Hematopoietic multipotent progenitor cell treated with erythropoietin and hydrocortisone succinate and interleukin-3 and kit ligand, for 8 days (in vitro differentiated cells): ENCODE measurements around the gene HOXA7.

Experiments used
- DNase-seq: peaks from one replicate; pipeline ENCODE4 v3.0.0-alpha.2; 2015

HOXA7 gene

DNA sequence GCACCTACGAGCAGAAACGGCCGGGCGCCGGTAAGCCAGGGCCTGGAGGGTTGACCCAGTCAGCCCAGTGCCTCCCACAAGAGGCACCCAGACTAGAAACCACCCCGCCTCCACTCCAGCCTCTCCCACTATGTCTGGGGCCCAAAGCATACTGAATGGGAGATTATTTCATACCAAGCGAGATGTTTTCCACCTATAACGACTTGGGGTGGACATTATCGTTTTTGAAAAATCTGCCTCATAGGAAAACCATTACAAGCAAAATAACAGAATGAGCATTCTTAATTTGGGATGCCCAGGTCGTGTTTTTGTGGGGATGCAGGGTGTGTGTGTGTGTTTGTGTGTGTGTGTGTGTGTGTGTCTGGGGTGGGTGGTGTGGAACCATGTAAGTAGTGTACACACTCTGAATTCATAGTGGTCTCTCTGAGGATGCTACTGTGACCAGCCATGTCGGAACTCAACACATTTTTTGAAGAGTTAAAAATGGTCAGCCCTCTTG lies 10.5 kb downstream of the HOXA7 start:
- no peak for DNase-seq

DNA sequence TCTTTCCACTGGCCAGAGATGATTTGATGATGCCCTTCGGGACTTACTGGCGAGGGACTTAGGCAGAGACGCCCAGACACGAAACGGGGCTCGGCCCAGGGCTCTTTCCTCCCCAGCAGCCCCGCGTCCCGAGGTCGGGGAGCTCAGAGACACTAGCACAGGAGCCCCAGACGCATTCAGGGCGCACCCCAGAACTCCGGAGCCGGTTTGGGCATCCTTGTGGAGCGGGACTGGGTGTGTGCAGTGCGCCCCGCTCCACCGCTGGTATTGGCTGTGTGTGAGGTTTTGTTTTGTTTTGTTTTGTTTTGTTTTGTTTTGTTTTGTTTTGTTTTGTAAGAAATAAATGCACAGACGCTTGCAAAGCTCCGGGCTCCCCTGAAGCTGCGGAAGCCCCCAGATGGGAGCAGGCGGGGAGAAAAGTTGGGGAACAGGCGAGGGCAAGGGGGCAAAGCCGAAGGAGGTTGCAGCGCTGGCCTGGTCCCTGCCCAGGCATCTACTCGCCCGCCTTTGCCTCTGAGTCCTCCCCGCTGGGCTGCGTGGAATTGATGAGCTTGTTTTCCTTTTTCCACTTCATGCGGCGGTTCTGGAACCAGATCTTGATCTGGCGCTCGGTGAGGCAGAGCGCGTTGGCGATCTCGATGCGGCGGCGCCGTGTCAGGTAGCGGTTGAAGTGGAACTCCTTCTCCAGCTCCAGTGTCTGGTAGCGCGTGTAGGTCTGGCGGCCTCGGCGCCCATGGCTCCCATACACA lies 11.1 kb downstream of the HOXA7 start:
- no peak for DNase-seq

DNA sequence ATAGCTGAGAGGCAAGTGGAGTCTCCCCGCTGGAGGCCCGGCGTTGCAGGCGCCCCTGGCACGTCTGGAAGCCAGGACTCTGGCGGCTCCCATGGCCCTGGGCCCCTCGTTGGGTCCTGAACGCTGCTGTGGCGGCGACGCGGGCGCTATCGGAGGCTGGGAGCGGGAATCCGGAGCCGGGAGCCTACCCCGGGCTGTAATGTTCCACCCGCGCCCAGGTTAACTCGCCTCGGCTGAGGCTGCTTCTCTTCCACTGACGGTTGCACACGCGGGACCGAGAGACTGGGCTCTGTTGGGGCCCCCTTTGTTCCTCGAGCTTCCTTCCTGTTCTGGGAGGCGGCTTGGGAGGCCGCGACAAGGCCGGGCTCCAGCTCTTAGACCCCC lies 11.7 kb downstream of the HOXA7 start:
- no peak for DNase-seq

DNA sequence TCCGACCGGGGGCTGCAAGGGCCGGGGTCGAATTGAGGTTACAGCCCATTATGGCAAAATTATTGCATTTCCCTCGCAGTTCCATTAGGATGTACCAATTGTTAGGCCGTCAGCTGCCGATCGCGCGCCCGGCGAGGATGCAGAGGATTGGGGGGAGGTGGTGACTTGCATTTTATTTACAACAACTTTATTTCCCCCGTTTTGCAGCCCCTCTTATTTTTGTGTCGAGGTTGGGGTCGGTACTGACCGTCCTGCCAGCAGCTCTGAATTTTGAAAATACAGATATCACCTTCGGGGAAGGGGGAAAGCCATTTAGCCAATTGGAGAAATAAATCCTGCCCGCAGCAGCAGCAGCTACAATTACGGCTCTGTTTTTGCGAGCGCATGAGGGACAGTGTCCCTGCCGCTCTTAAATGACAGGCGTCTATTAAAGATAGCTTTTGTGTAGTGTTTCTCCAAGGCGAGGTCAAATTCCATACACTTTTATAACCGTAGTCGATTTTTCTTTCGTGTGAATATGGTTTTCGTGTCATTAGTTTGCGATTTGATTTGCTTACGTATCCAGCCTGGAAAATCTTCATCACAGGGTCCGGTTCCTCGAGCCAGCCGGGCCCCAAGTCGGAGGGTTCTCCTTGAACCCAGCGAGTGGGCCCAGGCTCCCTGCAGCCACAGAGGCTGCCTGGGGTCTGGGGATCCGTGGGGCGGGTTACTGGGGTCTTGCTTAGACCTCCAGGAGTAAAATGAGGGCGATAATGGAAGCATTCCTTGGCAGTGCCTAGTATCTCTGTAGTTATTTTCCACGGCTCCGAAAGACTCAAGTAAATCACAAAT lies 12.3 kb downstream of the HOXA7 start:
- DNase-seq = no peak

DNA sequence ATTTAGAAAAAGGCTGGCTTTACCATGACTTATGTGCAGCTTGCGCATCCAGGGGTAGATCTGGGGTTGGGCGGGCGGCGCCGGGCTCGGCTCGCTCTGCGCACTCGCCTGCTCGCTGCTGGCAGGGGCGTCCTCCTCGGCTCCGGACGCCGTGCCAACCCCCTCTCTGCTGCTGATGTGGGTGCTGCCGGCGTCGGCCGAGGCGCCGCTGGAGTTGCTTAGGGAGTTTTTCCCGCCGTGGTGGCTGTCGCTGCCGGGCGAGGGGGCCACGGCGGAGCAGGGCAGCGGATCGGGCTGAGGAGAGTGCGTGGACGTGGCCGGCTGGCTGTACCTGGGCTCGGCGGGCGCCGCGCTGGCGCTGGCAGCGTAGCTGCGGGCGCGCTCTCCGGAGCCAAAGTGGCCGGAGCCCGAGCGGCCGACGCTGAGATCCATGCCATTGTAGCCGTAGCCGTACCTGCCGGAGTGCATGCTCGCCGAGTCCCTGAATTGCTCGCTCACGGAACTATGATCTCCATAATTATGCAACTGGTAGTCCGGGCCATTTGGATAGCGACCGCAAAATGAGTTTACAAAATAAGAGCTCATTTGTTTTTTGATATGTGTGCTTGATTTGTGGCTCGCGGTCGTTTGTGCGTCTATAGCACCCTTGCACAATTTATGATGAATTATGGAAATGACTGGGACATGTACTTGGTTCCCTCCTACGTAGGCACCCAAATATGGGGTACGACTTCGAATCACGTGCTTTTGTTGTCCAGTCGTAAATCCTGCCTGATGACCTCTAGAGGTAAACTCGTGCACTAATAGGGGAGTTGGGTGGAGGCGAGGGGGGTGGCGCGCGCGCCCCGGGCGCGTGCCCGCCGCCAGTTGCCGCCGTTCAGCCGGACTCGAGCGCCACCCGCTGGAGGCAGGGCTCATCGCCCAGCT lies 13.2 kb downstream of the HOXA7 start, which contains the start of gene HOXA5:
TSS of gene HOXA5 (minus strand) at position 659 of the 927 bp plus-strand sequence. CDS start at position 585, 74 bp downstream.
- peak; percentile 66 for DNase-seq

DNA sequence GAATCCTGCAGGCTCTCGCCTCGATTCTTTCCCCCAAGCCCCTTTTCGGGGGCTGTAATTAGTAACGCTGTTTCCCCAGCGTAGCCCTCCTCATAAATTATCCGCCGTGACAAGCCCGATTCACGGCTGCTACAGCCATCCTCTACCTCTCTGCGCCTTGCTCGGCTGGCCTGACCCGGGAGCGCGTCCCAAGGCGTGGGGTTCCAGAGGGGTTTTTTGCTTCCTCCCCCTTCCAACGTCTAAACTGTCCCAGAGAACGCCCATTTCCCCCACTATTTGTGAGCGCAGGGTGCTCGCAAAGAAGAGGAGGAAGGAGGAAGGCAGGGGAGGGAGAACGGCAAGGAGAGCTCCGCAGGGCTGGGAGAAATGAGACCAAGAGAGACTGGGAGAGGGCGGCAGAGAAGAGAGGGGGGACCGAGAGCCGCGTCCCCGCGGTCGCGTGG lies 13.9 kb downstream of the HOXA7 start:
- DNase-seq = no peak

DNA sequence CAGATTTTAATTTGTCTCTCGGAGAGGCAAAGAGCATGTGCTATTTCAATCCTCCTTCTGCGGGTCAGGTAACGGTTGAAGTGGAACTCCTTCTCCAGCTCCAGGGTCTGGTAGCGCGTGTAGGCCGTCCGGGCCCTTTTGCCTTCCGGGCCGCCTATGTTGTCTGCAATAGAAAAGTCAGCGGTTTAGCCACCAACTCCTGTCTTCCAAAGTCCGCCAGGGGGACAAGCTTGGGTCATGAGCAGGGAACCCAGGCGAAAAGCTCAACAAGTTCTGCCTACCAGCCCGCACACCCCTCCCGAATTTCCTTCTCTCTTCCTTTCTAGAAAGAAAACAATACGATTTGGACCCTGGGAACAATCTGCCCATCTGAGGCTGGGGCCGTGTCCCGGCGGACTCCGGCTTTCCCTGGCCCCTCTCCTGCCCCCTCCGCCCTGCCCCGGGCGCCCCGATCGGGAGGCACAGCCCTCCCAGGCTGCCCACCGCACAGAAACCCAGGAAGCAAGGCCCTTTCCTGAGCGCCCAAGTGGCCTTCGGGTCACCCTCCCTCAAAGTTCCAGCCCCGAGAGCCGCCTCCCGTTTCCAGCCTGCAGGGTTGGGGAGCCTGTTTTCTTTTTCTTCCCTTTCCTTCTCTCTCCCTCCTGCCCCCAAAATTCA lies 14.4 kb downstream of the HOXA7 start:
- no peak for DNase-seq

DNA sequence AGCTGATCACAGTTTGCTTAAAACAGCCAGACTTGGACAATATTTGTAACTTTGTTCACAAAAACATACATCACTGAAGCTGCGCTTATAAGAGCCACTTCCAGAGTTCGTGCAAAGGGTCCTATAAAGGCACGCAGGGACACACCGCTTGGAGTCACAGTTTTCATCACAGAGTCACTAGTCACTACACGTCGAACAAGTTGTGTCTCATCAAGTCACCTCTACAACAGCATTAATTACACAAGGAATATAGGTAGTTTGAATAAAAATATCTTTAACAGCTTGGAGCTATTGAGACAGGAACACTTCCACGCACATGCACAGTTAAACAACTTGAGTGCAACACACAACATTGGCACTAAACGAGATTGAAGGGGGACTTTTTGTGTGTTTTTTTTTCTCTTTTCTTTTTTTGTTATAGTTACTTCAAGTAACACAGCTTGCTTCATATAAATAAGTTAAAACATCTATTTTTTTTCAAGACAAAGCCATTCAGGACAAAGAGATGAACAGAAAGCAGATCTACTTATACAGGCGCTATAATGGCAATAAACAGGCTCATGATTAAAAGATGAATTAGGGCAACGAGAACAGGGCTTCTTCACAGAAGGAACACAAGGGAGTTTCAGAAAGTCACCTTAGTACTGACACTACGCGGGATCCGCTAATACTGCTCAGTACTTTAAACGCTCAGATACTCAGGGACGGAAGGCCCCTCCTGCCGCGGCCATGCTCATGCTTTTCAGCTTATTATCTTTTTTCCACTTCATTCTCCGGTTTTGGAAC lies 15.1 kb downstream of the HOXA7 start:
- DNase-seq = no peak

DNA sequence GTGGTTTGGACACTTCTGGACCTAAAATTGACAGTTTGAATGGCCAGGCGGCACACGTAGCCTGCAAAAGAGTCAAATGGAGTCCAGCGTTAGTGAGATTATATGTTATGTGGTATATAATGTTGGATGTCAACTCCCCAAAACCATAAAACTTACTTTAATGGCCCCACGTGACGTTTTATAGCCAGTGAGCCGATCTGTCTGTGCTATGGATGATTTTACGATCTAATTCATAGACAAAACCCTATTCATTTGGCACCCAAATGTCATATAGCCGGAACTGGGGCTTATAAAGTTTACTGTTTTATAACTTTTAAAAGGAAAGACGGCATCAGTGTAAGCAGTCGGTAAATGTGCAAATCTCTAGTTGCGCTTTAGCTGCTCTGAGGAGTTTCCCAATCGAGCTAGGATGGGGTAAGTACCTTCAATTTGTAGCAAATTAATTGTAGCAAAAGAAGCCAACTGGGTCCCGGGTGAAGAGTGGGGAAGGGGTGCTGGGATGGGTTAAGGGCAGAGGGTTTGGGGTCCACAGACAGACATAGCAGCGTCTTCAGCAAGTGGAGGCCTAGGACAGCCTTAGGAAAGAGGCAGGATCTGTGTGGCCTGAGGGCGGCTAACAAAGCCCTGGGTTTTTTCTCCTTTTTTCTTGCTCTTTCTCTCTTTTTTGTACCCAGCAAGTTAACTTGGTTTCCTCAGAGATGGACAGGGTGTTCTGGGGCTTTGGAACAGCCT lies 16.2 kb downstream of the HOXA7 start:
- DNase-seq = no peak

DNA sequence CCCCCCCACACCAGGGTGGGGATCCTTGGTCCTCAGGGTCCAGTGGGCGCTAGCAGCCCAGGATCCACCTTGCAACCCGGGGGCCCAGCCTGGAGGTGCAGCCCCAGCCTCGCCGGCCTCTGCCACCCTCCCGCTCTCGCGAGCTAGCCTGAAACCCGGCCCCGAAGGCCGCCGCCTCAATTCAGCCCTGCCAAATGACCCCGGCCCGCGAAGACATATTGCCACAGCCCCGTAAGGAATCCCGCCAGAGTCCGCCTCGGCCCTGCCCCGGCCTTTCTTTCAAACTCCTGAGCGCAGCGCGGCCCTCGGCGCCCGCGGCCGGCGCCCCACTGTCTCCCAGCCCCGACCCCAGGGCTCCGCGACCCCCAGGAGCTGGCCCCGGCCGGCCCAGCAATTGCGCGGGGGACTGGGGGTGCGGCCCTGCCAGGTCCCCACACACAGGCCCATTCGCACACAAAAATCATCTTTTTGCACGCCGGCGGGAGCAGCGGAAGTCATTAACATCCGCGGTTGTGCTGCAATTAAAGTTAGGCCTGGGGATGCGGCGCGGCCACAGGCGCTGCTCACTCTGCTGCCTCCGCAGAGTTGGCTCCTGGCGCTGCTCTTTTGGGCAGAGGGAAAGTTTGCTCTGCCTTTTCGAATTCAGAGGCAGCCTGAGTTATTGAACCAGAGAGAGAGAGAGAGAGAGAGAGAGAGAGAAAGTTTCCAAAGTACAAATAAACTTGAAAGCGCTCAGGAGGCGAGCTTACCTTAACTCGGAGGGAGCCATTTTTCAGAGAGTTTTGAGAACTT lies 16.9 kb downstream of the HOXA7 start:
- DNase-seq = no peak

DNA sequence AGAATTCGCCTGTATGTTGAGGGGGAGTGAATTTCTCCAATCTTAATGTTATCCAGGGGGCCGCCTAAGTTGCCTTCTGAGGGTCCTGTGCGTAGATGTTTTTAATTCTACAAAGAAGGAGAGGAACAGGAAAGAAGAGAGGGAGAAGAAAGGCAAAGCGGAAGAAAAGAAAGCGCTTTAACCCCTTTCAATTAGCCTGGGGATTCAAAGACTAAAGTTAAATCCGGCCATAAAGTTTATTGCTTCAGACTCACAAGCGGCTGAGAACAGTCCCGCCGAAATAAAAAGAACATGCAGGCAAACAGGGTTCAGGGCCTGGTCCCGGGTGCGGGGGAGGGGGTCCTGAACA lies 17.5 kb downstream of the HOXA7 start:
- no peak for DNase-seq

DNA sequence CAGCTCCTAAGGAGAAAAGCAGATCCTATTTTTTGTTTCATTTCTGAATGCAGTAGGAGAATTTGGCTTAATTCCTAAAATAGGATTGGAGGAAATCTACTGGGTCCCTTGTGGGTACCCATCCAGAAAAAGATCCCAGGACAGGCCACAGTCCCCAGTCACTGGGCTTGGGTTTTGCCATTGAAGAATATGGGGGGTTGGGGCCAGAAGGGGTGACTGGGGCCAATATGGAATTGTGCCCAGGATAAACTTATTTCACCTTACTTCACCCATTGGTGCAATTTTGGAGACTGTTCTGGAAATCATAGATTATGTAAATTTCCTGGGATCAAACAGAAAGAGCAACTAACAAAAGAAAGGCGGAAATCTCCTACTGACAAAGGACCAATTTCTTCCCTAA lies 18.0 kb downstream of the HOXA7 start:
- no peak for DNase-seq

DNA sequence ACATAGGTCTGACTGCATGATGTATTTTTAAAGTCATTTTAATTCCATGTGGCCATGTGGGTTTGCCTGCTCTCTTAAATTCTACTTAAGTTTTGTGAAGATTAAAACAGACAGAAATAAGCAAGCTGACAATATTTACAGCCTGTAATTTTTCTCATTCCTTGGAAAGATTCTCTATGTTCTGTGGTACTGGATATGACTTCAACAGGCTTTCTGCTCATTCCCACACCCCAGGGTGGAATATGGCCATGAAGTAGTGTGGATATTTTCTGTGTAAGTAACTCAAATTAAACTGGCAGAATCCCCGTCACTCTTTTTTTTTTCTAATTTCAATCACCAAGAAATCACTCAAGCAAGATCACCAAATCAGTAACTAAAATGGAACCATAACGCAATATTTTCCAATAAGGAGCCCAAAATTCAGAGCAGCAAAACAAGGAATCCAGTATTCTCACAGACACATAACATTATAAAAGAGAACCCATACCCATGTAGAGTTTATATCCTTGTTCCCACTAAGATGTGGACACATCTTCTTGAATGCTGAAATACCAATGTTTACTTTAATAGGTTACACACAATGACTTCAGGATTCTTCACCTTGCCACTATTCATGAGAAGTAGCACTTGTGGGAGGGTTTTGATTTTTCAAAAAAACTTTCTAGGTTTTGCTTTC lies 18.7 kb downstream of the HOXA7 start:
- DNase-seq = no peak

DNA sequence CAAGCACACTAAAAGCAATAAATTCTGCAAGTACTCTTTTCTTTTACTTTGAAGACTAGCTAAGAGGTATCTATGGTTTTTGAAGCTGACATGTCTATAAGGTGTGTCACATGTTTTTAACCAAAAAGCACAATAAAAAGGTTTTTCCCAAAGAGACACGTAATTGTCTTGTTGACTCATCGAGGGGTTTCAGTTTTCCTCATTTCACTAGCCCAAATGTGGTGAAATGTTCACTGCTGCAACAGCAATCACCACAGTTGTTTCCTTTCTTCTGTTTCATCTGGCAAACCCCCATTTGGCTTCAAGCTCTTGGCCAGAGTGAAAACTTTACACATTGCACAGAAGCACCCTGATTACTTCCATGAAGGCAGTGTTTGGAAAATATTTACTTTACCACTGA lies 22.1 kb downstream of the HOXA7 start:
- DNase-seq = no peak

DNA sequence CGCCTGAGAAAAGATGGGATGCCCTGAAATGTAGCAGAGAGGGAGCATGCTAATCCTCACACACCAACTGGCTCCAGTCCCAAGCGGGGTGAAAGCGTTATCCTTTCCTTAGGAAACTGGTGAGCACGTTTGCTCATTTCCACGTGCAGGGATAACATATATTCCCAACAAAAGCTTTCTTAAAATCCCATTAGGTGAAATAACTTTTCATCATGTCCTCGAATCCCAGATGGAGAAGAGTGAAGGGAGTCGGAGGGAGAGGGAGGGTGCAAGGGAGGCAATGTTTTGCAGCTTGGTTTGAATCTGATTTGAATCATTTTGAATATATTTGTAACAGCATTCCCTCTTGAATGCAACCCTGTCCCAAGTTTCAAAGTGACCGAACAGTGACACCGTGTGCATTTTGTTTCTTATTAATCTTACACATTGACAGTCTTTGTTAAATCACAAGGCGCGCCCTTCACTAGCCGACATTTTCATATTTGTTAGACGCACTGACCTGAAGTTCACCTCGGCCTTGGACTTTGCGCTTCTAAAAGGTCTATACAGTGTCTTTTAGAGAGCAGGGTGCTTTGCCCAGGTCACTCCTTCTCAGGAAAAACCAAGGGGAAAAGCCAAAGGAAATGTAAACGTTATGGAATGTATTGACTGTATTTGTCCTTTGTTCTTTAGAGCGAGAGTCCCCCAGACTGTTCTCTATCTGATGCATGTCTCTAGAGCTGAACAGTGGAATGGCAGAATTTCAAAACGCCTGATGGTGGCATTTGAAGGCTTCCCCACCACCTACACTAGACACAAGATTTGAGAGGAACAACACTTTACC lies 22.9 kb downstream of the HOXA7 start:
- DNase-seq = no peak

DNA sequence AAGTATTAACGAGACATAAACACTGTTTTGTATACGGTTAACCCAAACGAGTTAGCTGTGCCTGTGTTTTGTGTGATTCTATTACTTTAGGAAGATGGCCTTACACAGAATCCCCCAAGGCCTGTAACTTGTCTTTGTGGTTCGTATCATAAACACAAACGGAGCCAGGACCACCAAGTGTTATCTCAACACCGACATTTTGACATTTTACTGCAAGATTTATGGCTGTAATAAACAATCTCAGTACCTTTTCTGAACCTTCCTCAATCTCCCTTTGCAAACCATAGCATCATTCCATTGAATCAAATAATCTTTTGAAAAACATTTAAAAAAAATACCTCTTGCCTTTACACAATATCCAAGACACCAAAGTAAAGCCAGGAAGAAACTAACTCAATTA lies 23.5 kb downstream of the HOXA7 start:
- no peak for DNase-seq

DNA sequence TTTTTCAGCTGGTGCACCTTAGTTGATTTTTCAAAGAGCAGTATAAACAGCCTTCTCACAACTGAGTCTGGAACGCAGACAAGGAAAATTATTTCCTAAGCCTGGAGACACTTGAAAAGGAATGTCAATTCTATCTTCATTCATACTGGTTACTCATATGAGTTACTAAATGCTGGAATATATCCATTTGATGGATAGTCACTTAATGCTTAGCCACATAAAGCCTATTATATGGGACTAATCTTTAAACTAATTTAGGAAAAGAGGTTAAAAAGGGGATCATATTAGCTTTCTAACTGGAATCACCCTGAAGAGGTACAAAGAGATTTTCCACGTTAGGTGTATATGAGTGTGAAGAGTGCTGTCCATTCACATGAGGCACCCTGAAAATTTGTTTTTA lies 24.3 kb downstream of the HOXA7 start:
- DNase-seq = no peak

DNA sequence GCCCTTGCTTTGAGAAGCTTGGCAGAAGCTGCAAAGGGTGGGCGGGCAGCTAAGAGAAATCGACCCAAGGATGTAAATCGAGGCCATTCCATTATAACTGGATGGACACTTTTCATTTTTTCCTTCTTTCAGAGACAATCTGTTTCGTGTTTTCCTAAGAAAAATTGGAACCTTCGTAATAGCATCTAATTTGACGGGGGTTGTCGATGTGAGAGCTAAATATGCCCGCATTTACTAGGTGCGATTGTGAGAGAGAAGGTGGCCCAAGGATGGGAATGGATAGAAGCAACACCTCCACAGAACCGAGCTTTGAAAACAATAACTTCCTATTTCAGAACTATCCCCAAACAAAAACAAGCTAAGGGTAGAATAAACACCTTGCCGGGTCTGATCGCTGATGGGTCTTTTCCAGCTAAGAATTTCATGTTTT lies 25.1 kb downstream of the HOXA7 start:
- no peak for DNase-seq
